ENCODE data around the gene RNF32.

RNF32 gene

DNA sequence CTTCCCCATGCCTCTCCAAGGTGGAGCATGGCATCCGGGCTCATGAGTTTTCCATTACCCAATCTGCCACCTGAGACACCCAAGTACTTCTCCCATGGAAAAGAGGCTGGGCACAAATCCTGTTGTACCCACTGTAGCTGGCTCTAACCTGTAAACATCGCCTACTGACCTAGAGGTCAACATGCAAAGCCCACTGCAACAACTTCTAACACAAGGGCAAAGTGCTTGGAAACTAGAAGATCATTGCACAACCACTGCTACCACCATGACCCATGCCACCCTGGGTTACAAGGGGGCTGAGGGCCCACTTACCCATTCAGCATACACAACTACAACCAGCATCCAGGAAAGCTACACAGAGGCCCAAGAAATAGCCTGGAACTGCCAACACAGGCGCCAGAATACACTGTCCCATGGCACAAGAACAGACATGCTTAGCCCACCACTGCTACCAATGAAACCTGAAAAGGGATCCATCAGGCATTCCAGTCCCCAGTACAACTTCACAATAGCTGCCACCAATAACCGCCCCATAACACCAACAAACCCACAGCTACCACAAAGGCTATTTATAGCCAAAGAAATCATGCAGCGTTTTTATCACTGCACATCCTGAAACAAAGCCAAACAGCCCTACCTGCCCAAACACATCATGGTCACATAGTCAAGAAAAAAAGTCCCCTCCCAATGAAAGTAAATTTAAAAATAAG, 63.4 kb downstream of the RNF32 start:
- H3K4me1 ChIP-seq (ENCODE audit: insufficient read depth, low read length): no peaks in the 10 kb centered on the region
- H3K27me3 ChIP-seq (ENCODE audit: insufficient read depth, low read length): no peaks in the 10 kb centered on the region
- peaks cover 7% of the 10 kb centered on the region; the same call in 1 of the 2 replicates for H3K9me3 ChIP-seq (ENCODE audit: insufficient read depth, low read depth, low read length)
- H3K9ac ChIP-seq (ENCODE audit: low read depth, low read length): no peak overlapping the region
- peaks cover 3% of the 10 kb centered on the region; the same call in 1 of the 2 replicates for H3K36me3 ChIP-seq (ENCODE audit: insufficient read depth, low read length)
- H3K4me3 ChIP-seq (ENCODE audit: low read length): no peak overlapping the region
- 85% methylated on average over 5 of the region's 5 CpGs for WGBS
- no peak overlapping the region for H3K27ac ChIP-seq (ENCODE audit: low read depth, low read length)

DNA sequence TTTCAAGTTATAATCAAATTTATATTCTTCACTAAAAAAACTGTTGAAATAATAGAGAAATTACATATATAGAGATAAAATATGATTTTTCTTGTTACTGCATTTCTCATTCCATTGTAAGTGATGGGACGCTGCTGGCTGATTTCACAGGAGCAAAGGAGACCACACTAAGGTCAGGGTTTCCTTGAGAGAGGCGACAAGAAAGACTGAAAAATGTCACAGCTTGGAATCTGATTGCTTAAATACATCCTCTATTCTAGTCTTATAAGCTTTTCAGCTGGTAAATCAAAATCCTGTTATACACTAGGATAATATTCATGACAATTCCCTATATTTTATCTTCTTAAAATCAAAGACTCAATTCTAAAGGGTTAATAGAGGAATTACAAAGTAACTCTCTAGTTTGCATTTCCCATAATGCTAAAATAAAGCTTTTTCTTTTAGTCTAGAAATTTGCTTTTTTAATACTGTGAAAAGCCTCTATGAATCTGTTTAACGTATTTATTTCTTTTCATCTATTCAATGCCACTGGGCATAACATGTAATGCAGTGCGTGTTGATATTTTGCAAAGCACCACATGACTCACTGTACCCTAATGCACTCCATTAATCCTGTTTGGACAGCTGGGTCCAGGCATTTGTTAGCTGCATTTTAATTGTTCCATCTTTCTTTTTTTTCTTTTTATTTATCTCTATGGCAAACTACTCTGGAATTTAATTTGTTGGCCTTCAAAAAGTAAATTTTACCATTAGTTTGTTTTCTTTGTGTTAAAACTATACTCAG, 81.7 kb downstream of the RNF32 start:
- no peaks in the 10 kb centered on the region for H3K27me3 ChIP-seq (ENCODE audit: insufficient read depth, low read length)
- H3K9ac ChIP-seq (ENCODE audit: low read depth, low read length): no peak overlapping the region
- H3K27ac ChIP-seq (ENCODE audit: low read depth, low read length): no peak overlapping the region
- no peaks in the 10 kb centered on the region; the same call in 1 of the 2 replicates for H3K4me1 ChIP-seq (ENCODE audit: insufficient read depth, low read length)
- 98% methylated on average over 4 of the region's 4 CpGs for WGBS
- no peaks in the 10 kb centered on the region for H3K9me3 ChIP-seq (ENCODE audit: insufficient read depth, low read depth, low read length)
- no peak overlapping the region for H3K4me3 ChIP-seq (ENCODE audit: low read length)
- no peaks in the 10 kb centered on the region for H3K36me3 ChIP-seq (ENCODE audit: insufficient read depth, low read length)

DNA sequence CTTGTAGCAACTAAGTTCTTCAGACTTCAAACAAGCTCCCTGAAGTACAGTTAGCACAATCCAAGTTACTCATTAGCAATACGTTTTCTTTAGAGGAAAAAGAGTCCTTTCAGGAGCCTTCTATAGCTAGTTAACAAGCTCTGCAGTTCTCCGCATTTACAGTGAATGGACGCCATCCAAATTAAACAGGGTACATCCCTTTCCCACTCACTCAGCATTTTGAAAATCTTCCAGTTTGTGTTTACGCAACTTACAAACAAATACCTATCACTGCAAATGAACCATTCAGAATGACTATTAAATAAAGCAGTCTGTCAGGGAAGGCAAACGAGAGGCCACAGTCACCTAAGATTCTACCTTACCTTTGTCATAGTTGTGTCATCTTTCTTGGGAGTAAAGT, 84.5 kb downstream of the RNF32 start:
- H3K27ac ChIP-seq (ENCODE audit: low read depth, low read length): no peak overlapping the region
- H3K9me3 ChIP-seq (ENCODE audit: insufficient read depth, low read depth, low read length): no peaks in the 10 kb centered on the region
- H3K36me3 ChIP-seq (ENCODE audit: insufficient read depth, low read length): no peaks in the 10 kb centered on the region
- H3K4me1 ChIP-seq (ENCODE audit: insufficient read depth, low read length): no peaks in the 10 kb centered on the region; the same call in 1 of the 2 replicates
- no peak overlapping the region for H3K9ac ChIP-seq (ENCODE audit: low read depth, low read length)
- WGBS: 88% methylated on average over 5 of the region's 5 CpGs
- H3K27me3 ChIP-seq (ENCODE audit: insufficient read depth, low read length): no peaks in the 10 kb centered on the region
- no peak overlapping the region for H3K4me3 ChIP-seq (ENCODE audit: low read length)

DNA sequence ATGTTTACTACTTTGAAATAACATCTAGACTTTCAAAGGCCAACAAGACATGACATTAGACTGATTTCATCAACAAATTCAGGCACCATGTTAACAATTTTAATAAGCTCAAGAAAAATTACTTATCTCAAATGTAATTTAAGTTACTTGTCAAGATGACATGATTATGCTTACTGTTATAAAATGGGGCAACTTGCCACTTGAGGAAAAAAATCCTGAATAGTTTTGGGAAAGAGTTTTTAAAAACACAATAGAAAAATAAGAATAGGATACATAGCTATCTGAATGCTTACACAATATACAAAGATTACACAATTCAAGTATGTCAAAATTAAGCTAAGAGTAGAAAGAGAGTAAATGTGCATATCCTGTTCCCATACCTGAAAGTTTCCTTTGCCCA, 85.4 kb downstream of the RNF32 start:
- Histone ChIP-seq H3K9ac (ENCODE audit: low read depth, low read length) (no peak overlapping the region), H3K27ac (ENCODE audit: low read depth, low read length) (no peak overlapping the region), H3K4me3 (ENCODE audit: low read length) (no peak overlapping the region), H3K4me1 (ENCODE audit: insufficient read depth, low read length) (no peaks in the 10 kb centered on the region; the same call in 1 of the 2 replicates), H3K27me3 (ENCODE audit: insufficient read depth, low read length) (no peaks in the 10 kb centered on the region), H3K36me3 (ENCODE audit: insufficient read depth, low read length) (no peaks in the 10 kb centered on the region), H3K9me3 (ENCODE audit: insufficient read depth, low read depth, low read length) (no peaks in the 10 kb centered on the region)
